ENCODE results near the gene ZNF585A.
"Not testable (repeated sequence)": the region's sequence is repeated elsewhere in the genome, so short reads cannot be mapped to it uniquely, and the experiment has no call there.

ZNF585A gene

DNA sequence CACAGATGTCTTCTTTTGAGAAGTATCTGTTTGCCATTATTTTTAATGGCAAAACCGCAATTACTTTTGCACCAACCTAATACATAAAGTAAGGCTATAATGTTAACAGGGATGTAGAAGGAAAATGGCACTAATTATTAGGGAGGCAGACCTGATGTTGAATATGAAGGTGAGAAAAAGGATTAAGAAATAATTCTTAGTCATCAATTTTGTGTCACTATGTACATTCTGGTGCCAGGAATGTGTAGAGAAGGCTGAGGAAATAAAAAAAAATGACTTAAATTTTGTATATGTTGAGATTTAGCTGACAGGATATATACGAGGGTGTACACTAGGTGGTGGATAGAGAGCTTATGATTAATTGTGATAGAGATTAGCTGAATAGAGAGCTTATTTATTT lies 25.3 kb upstream of the ZNF585A start:
- in situ Hi-C loops (cut with MboI; ENCODE audit: low sequenced_read_pairs, unreplicated experiment): no loop called here
- TF ChIP-seq, protein P1, sequence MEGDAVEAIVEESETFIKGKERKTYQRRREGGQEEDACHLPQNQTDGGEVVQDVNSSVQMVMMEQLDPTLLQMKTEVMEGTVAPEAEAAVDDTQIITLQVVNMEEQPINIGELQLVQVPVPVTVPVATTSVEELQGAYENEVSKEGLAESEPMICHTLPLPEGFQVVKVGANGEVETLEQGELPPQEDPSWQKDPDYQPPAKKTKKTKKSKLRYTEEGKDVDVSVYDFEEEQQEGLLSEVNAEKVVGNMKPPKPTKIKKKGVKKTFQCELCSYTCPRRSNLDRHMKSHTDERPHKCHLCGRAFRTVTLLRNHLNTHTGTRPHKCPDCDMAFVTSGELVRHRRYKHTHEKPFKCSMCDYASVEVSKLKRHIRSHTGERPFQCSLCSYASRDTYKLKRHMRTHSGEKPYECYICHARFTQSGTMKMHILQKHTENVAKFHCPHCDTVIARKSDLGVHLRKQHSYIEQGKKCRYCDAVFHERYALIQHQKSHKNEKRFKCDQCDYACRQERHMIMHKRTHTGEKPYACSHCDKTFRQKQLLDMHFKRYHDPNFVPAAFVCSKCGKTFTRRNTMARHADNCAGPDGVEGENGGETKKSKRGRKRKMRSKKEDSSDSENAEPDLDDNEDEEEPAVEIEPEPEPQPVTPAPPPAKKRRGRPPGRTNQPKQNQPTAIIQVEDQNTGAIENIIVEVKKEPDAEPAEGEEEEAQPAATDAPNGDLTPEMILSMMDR (IDR thresholded peaks at IDR 0.05; ENCODE audit: borderline replicate concordance, control extremely low read depth, extremely low read depth, insufficient read depth, missing control alignments): no peak
- DNase-seq (ENCODE audit: low spot score): no peak

DNA sequence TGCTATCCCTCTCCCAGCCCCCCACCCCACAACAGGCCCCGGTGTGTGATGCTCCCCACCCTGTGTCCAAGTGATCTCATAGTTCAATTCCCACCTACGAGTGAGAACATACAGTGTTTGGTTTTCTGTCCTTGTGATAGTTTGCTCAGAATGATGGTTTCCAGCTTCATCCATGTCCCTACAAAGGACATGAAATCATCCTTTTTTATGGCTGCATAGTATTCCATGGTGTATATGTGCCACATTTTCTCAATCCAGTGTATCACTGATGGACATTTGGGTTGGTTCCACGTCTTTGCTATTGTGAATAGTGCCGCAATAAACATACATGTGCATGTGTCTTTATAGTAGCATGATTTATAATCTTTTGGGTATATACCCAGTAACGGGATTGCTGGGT lies 24.6 kb upstream of the ZNF585A start:
- DNase-seq (ENCODE audit: low spot score); in situ Hi-C loops (cut with MboI; ENCODE audit: low sequenced_read_pairs, unreplicated experiment): not testable (repeated sequence)

DNA sequence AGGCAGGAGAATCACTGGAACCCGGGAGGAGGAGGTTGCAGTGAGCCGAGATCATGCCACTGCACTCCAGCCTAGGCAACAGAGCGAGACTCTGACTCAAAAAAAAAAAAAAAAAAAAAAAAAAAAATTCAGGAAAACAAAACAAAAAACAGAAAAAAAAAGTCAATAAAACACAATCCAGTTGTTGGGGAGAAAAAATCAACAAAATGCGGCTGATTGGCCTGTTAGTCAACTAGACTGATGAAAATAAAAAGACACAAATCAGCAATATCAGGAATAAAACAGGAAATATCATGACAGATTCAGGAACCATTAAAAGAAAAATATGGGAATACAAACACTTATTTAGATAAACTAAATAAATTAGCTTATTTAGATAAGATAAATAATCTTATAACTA lies 22.8 kb upstream of the ZNF585A start:
- in situ Hi-C loops (cut with MboI; ENCODE audit: low sequenced_read_pairs, unreplicated experiment); DNase-seq (ENCODE audit: low spot score): not testable (repeated sequence)

DNA sequence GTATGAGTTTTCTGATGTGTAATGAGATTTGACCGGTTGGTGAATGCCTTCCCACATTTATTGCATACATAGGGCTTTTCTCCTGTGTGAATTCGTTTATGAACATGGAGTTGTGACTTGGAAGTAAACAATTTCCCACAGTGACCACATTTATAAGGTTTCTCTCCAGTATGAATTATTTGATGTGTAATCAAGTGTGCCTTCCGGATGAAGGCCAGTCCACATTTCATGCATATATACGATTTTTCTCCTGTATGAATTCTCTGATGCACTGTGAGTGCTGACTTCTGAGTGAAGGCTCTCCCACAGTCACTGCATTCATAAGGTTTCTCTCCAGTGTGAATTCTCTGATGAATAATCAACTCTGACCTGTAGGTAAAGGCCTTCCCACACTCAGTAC lies 13.6 kb upstream of the ZNF585A start:
- DNase-seq (ENCODE audit: low spot score); in situ Hi-C loops (cut with MboI; ENCODE audit: low sequenced_read_pairs, unreplicated experiment): not testable (repeated sequence)

DNA sequence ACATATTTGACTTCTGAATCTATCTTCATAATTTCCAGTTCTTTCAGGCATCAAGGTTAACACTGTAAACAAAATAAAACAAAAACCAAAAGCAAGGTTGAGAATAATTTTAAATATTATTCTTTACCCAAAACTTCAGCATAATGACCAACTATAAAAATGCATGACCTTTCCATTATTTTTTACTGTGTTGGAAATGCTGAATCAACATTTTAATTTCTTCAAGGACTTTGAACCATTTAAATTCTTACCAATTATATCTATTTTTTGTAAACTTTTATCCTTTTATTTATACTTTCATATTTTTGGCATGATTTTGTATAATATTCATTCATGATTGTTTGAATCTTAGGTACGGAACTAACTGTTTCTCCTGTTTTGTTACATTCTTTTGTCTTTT lies 6.9 kb downstream of the ZNF585A start:
- TF ChIP-seq, protein P1 (IDR thresholded peaks at IDR 0.05; ENCODE audit: borderline replicate concordance, control extremely low read depth, extremely low read depth, insufficient read depth, missing control alignments): no peak
- in situ Hi-C loops (cut with MboI; ENCODE audit: low sequenced_read_pairs, unreplicated experiment): no loop called here

DNA sequence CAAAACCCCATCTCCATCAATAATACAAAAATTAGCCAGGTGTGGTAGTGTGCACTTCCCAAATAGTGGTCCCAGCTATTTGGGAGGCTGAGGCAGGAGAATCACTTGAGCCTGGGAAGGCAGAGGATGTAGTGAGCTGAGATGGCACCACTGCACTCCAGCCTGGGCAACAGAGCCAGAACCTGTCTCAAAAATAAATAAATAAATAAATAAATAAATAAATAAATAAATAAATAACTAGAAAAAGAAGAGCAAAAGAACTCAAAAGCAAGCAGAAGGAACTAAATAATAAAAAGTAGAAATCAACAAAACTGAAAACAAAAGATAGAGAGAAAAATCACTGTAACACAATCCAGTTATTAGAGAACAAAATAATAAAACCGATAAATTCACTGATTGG lies 12.3 kb downstream of the ZNF585A start:
- in situ Hi-C loops (cut with MboI; ENCODE audit: low sequenced_read_pairs, unreplicated experiment): no loop called here
- no peak for DNase-seq (ENCODE audit: low spot score)

More for the DNA sequence above, 6.9 kb downstream of the ZNF585A start:
- no peak for DNase-seq (ENCODE audit: low spot score)

DNA sequence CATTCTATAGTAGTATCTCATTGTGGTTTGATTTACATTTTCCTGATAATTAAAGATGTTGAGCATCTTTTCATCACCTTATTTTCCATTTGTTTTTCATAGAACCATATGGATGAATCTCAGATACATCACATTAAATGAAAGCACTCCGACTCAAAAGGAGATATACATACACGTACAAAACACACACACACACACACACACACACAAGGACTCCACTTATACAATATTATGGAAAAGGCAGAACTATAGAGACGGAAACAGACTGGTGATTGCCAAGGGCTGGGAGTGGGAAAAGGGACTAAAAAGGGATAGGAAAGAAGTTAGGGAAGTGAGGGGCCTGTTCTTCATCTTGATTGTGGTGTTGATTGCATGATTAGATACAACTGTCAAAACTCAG lies 24.3 kb downstream of the ZNF585A start:
- TF ChIP-seq, protein P1 (IDR thresholded peaks at IDR 0.05; ENCODE audit: borderline replicate concordance, control extremely low read depth, extremely low read depth, insufficient read depth, missing control alignments): no peak
- in situ Hi-C loops (cut with MboI; ENCODE audit: low sequenced_read_pairs, unreplicated experiment): no loop called here
- no peak for DNase-seq (ENCODE audit: low spot score)

More for the DNA sequence above, 12.3 kb downstream of the ZNF585A start:
- TF ChIP-seq, protein P1 (IDR thresholded peaks at IDR 0.05; ENCODE audit: borderline replicate concordance, control extremely low read depth, extremely low read depth, insufficient read depth, missing control alignments): no peak

DNA sequence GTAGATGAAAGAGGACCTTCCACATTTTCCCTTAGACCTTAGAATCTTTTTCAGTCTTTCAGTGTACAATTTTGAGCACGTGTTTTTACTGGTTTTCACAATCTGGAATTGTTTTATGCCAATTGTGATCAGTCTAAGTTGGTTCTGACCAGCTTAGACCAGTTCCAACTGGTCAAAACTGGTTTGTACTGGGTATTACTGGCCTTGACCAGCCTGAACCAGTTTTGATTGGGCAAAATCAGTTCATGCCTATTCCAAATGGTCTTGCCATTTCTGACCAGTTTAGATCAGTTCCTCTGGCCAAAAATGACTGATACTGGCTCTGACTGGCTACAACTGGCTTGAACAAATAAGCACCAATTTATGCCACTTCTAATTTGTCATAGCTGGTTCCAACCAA lies 36.4 kb downstream of the ZNF585A start:
- in situ Hi-C loops (cut with MboI; ENCODE audit: low sequenced_read_pairs, unreplicated experiment): no loop called here
- TF ChIP-seq, protein P1 (IDR thresholded peaks at IDR 0.05; ENCODE audit: borderline replicate concordance, control extremely low read depth, extremely low read depth, insufficient read depth, missing control alignments): no peak
- no peak for DNase-seq (ENCODE audit: low spot score)

Data from GM13976 (cell line).